DMS114 treated with DMSO at 0.1 percent for 48 hours (cell line): Measurements from ENCODE around the gene B3GAT1.

Source experiments
- DNase-seq: peaks from one replicate; lab custom pipeline; 2025; ENCODE audit not compliant: unreplicated experiment; lab: John Stamatoyannopoulos, UW

The B3GAT1 gene

GRCh38 chr11:134338654-134339053 lies 73.4 kb downstream of the B3GAT1 start:
- no peak for DNase-seq

- no peak for DNase-seq
Observed at GRCh38 chr11:134338068-134338467, 74.0 kb downstream of the B3GAT1 start.

- no peak for DNase-seq
Observed at GRCh38 chr11:134337051-134337450, 75.0 kb downstream of the B3GAT1 start.

- no peak for DNase-seq
Observed at GRCh38 chr11:134334796-134335571, 77.1 kb downstream of the B3GAT1 start.

GRCh38 chr11:134333946-134334345 lies 78.1 kb downstream of the B3GAT1 start:
- no peak for DNase-seq

GRCh38 chr11:134333312-134333711 lies 78.7 kb downstream of the B3GAT1 start:
- no peak for DNase-seq

- no peak for DNase-seq
Observed at GRCh38 chr11:134332782-134333181, 79.3 kb downstream of the B3GAT1 start.

- no peak for DNase-seq
Observed at GRCh38 chr11:134332189-134332631, 79.8 kb downstream of the B3GAT1 start.

GRCh38 chr11:134331354-134332188 lies 80.5 kb downstream of the B3GAT1 start, which contains the start of gene GLB1L2:
Gene GLB1L2, plus strand, starts transcription at chr11:134331988. Its CDS starts 74 bp downstream, at chr11:134332062.
- no peak for DNase-seq

- no peak for DNase-seq
Observed at GRCh38 chr11:134330611-134331353, 81.3 kb downstream of the B3GAT1 start.
